ENCODE measurements around the gene CKMT2.

CKMT2 gene

GRCh38 chr5:81235287-81236072 lies 2.4 kb downstream of the CKMT2 start:
- H3K27me3 ChIP-seq (replicated peaks; ENCODE audit: control insufficient read depth, insufficient read depth, low read length), result no peaks in the 10 kb centered on the region
- H3K4me3 ChIP-seq (replicated peaks; ENCODE audit: low read depth, low read length), result no peak overlapping the region
- TF ChIP-seq, protein P1, sequence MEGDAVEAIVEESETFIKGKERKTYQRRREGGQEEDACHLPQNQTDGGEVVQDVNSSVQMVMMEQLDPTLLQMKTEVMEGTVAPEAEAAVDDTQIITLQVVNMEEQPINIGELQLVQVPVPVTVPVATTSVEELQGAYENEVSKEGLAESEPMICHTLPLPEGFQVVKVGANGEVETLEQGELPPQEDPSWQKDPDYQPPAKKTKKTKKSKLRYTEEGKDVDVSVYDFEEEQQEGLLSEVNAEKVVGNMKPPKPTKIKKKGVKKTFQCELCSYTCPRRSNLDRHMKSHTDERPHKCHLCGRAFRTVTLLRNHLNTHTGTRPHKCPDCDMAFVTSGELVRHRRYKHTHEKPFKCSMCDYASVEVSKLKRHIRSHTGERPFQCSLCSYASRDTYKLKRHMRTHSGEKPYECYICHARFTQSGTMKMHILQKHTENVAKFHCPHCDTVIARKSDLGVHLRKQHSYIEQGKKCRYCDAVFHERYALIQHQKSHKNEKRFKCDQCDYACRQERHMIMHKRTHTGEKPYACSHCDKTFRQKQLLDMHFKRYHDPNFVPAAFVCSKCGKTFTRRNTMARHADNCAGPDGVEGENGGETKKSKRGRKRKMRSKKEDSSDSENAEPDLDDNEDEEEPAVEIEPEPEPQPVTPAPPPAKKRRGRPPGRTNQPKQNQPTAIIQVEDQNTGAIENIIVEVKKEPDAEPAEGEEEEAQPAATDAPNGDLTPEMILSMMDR (IDR thresholded peaks at IDR 0.05; ENCODE audit: insufficient read depth, low read length, poor library complexity, severe bottlenecking), result no peak
- no peaks in the 10 kb centered on the region for H3K36me3 ChIP-seq (ENCODE audit: control insufficient read depth, insufficient read depth, low read length)
- DNase-seq (ENCODE audit: extremely low read depth, insufficient read length), result no peak

GRCh38 chr5:81238460-81238859 lies 5.3 kb downstream of the CKMT2 start:
- no peaks in the 10 kb centered on the region for H3K36me3 ChIP-seq (ENCODE audit: control insufficient read depth, insufficient read depth, low read length)
- no peaks in the 10 kb centered on the region for H3K27me3 ChIP-seq (replicated peaks; ENCODE audit: control insufficient read depth, insufficient read depth, low read length)
- DNase-seq (ENCODE audit: extremely low read depth, insufficient read length), result no peak
- TF ChIP-seq, protein P1 (IDR thresholded peaks at IDR 0.05; ENCODE audit: insufficient read depth, low read length, poor library complexity, severe bottlenecking), result no peak
- H3K4me3 ChIP-seq (replicated peaks; ENCODE audit: low read depth, low read length), result no peak overlapping the region

DNA sequence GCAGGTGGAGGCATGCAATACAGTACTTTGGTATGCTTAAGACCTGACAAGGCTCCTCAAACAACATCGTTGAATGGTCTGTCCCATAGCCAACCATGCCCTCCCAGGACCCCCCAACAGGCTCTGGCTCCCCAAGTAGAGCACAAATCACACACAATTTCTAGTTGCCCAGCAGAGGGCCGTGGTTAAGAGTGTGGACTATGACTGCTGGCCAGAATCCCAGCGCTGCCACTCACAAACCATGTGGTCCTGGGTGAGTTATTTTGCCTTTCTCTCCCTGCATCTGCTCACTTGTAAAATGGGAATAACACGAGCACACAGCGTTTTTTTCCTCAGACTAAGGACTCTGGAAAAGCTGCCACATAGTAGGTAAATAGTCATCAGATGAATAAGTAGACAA lies 6.5 kb downstream of the CKMT2 start:
- no peak for DNase-seq (ENCODE audit: extremely low read depth, insufficient read length)
- Histone ChIP-seq H3K27me3 (replicated peaks; ENCODE audit: control insufficient read depth, insufficient read depth, low read length) (no peaks in the 10 kb centered on the region), H3K36me3 (ENCODE audit: control insufficient read depth, insufficient read depth, low read length) (no peaks in the 10 kb centered on the region), H3K4me3 (replicated peaks; ENCODE audit: low read depth, low read length) (no peak overlapping the region)
- TF ChIP-seq, protein P1 (IDR thresholded peaks at IDR 0.05; ENCODE audit: insufficient read depth, low read length, poor library complexity, severe bottlenecking), result no peak

DNA sequence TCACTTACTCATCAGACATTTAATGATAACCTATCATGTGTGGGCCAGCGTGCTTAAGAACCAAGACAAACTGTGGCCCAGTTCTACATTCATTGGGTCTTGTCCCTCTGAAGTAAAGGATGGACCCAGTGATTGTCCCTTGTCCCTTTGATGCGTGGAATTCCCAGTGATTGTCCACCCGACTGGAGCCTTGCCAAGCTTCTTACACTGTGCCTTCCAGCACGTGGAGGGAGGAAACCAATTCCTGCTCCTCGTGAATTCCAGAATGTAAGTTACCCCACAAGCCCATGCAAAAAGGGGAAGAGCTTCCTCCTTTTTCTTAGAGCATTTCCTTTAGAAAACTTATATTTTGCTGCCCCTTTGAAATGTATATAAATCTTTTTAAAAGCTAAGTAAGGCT lies 7.9 kb downstream of the CKMT2 start:
- H3K27me3 ChIP-seq (replicated peaks; ENCODE audit: control insufficient read depth, insufficient read depth, low read length), result no peaks in the 10 kb centered on the region
- no peak for DNase-seq (ENCODE audit: extremely low read depth, insufficient read length)
- H3K36me3 ChIP-seq (ENCODE audit: control insufficient read depth, insufficient read depth, low read length), result no peaks in the 10 kb centered on the region
- H3K4me3 ChIP-seq (replicated peaks; ENCODE audit: low read depth, low read length), result no peak overlapping the region
- TF ChIP-seq, protein P1 (IDR thresholded peaks at IDR 0.05; ENCODE audit: insufficient read depth, low read length, poor library complexity, severe bottlenecking), result no peak

DNA sequence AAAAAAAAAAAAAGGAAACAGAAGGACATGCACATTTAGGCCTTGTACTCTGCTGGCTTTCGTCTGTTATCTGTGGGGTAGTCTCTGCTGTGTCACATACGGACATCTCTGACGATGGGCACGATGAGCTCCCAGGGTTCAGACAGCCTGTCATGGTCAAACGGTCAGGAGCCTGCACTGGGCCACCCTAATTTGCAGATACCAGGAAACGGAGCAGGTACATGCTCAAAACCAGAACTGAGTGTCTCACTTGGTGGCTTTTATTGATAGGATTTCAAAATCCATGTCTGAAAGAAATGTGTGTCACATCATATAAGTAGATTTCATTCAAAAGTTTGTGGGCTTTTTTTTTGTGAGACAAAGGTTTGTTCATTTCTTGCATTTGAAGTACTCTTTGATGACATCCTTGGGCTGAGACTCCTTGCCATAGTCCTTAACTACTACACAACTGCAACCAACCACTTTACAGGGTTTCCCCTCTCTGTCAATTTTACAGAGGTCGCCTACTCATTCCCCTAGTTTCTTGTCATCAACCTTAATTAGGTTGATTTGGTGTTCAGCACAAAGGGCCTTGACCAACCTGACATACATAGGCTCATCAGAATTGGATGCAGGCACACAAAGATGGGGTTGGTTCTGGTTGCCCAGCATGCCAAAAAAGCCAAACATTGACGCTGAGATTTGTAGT lies 9.0 kb downstream of the CKMT2 start:
- DNase-seq (ENCODE audit: extremely low read depth, insufficient read length), result peak; percentile 21

More for the DNA sequence above, 9.0 kb downstream of the CKMT2 start:
- no peaks in the 10 kb centered on the region for H3K36me3 ChIP-seq (ENCODE audit: control insufficient read depth, insufficient read depth, low read length)
- no peaks in the 10 kb centered on the region for H3K27me3 ChIP-seq (replicated peaks; ENCODE audit: control insufficient read depth, insufficient read depth, low read length)
- H3K4me3 ChIP-seq (replicated peaks; ENCODE audit: low read depth, low read length), result no peak overlapping the region
- TF ChIP-seq, protein P1 (IDR thresholded peaks at IDR 0.05; ENCODE audit: insufficient read depth, low read length, poor library complexity, severe bottlenecking), result no peak

Measured in GM06990 (cell line).